ENCODE results near the gene FURIN.

DNA sequence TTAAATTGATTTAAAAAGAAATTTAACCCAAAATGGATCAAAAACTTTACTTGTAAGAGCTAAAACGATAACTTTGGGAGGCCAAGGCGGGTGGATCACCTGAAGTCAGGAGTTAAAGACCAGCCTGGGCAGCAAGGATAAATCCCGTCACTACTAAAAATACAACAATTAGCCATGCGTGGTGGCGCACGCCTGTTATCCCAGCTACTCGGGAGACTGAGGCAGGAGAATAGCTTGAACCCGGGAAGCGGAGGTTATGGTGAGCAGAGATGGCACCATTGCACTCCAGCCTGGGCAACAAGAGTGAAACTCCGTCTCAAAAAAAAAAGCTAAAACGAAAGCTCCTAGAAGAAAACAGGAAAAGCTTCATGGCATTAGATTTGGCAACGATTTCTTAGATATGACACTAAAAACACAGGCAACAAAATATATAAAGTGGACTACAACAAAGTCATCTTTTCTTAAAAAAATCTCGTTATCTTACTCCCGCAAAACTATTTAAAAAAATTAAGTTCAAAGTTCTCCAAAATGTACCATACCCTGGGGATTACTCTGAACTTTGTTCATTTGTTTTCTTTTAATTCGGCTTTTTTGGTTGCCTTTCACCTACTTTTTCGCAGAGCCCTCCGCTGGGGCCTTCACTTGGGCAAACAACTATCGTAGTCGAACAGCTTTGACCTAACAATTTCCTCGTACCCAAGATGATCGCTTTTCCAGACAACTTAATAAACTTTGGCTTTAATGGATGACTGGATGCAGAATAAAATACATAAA is 61.0 kb downstream of the FURIN start:
- TF ChIP-seq EZH2phosphoT487 (IDR thresholded peaks at IDR 0.05; ENCODE audit: borderline replicate concordance, low read depth, low read length) = no peak
- TF ChIP-seq, protein P1, sequence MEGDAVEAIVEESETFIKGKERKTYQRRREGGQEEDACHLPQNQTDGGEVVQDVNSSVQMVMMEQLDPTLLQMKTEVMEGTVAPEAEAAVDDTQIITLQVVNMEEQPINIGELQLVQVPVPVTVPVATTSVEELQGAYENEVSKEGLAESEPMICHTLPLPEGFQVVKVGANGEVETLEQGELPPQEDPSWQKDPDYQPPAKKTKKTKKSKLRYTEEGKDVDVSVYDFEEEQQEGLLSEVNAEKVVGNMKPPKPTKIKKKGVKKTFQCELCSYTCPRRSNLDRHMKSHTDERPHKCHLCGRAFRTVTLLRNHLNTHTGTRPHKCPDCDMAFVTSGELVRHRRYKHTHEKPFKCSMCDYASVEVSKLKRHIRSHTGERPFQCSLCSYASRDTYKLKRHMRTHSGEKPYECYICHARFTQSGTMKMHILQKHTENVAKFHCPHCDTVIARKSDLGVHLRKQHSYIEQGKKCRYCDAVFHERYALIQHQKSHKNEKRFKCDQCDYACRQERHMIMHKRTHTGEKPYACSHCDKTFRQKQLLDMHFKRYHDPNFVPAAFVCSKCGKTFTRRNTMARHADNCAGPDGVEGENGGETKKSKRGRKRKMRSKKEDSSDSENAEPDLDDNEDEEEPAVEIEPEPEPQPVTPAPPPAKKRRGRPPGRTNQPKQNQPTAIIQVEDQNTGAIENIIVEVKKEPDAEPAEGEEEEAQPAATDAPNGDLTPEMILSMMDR (conservative IDR thresholded peaks at IDR 0.05; ENCODE audit: low read length) = no peak; the same call in 1 of the 2 replicates
